HEK293T (cell line): Measurements from ENCODE around the gene FKBP5.

Source experiments
- ARNT ChIP-seq: fragments of 450-650 bp; IDR thresholded peaks from 2 replicates; pipeline ENCODE4 v1.6.1; 2017; ENCODE audit warnings: mild to moderate bottlenecking
- FOXM1 ChIP-seq: fragments of 450-650 bp; IDR thresholded peaks from 2 replicates; pipeline ENCODE4 v1.6.1; 2017; ENCODE audit warnings: mild to moderate bottlenecking, borderline replicate concordance
- HDGF ChIP-seq: fragments of 450-650 bp; IDR thresholded peaks from 2 replicates; pipeline ENCODE4 v1.6.1; 2017; ENCODE audit warnings: antibody characterized with exemption, borderline replicate concordance
- L3MBTL2 ChIP-seq: fragments of 450-650 bp; conservative IDR thresholded peaks from 2 replicates; pipeline ENCODE4 v1.6.1; 2016; ENCODE audit warnings: mild to moderate bottlenecking

DNA sequence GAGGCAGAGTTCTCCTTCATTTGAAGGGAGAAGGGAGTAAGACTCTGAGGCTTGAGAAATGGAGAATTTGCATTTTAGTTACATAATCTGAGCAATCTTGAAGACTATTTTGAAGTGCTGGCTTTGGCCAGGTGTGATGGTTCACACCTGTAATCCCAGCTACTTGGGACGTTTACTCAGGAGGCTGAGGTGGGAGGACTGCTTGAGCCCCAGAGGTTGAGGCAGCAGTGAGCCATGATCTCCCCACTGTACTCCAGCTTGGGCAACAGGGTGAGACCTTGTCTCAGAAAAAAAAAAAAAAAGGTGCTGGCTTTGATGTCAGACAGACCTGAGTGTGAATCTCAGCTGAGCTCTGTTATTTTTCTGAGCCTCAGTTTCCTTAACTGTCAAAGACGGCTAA is 35.8 kb upstream of the FKBP5 start:
- no peak for TF ChIP-seq HDGF
- no peak for TF ChIP-seq ARNT
- no peak for TF ChIP-seq FOXM1
- TF ChIP-seq L3MBTL2: no peak
